ENCODE results near the gene RTCB. TPM values are rescaled to one million over a fixed set of nuclear protein-coding genes. Genes with fewer than 3 reads are reported as not detected.

RTCB gene
- total RNA-seq, 2 donors from 2014 or later = 40.6 to 50.3 TPM

DNA sequence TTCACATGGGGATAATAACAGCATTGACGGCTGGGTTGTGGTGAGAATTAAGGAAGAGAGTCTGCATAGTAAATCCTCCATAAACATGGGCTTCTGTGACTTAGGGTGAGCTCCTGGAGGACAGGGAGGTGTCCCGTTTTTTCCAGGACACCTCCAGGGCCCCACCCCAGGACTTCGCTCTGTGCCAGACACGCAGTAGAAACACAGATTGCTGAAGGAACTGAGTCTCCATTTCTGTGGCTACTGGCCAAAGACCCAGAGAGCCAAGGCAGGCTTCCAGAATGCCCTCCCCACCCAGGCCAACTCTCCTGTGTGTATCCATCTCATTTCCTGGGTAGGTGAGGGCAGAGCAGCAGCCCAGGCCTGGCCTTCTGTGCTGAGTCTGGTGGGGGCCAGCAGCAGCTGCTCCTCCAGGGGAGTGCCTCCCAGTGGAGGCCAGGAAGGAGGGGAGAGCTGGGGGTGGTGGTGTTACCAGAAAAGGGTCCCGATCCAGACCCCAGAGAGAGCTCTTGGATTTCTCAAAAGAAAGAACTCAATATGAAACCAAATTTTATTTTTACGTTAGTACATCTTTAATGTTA, 63.9 kb downstream of the RTCB start:
- DNase-seq (no peak), ATAC-seq (no peak)
- intact Hi-C loops (cut with DNase I) = no loop called here

DNA sequence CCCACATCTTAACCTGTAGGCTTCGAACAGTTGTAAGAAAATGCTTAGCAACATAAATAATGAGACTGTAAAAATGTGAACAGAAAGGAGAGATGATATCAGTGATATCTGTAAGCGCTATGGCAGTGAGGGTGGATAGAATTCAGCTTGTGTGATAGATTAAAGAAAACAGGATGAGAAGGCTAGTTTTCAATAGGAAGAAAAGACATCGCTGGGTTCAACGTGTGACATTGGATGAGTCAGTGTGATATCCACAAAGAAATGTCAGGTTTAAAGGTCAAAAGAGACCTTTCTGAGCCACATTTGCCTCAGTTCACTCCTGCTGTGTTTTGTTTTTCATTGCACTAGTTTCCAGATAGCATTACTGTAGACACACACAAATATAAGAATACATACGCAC, 68.1 kb downstream of the RTCB start:
- intact Hi-C loops (cut with DNase I) = no loop called here
- no peak for DNase-seq
- no peak for ATAC-seq

DNA sequence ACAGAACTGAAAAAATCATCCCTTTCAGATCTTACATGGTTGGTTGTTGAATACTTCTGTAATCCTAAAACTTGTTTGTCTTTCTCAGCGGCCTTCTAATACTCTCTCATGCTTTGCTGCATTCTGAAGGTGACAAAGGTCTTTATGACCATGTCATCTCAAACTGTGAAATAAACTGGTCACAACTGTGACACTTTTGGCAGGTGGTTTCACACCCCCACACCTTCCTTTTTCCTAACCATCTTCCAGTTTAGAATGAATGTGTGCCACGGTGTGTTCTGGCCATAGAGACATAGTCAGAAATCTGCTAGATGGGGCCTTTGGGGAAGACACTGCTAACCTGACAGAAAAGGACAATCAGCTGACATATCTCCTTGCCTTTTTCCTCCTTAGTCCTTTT, 69.1 kb downstream of the RTCB start:
- intact Hi-C loops (cut with DNase I) = no loop called here
- ATAC-seq (no peak), DNase-seq (no peak)

DNA sequence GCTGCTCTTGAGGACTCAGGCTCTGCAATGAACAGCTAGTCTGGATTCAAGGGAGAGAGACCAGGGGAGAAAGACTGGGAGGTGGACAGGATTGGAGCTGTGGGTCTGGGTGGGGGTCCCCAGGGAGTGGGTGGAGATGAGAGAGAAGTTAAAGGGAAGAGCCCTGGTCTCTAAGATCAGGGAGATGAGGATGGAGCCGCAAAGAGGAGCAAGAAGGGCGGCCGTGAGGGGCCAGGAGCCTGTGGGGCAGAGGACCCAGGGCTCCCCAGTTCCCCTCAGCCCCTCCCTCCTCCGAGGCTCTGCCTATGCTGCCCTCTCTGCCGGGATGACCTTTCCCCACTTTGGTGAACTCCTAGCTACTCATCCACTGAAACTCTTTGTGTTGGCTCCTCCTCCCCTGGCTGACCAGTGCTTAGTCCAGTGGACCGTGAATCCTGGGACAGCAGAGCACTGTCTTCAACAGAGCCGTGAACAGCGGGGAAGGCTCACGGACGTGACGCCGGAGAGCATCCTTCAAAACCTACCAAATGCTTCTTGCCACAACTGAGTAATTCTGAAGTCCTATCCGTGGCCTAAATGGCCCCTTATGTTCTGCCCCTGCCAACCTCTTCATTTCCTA, 70.8 kb downstream of the RTCB start:
- DNase-seq (no peak), ATAC-seq (no peak)
- intact Hi-C loops (cut with DNase I) = no loop called here

DNA sequence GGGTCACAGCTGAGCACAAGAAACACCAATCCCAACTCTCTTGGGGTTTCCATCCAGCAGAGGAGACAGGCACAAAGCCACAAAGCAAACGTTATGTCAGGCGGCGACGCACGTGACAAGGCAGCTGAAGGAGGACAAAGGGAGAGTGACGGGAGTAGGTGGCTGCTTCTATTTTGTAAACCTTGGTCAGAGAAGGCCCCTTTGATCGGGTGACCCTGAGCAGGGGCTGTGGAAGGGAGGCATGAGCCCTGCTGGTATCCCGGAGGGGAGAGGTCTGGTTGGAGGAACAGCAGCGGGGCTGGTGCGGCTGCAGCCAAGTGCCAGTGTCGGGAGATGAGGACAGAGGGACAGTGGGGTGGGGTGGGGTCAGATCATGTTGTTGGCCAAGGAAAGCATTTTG, 71.6 kb downstream of the RTCB start:
- no peak for ATAC-seq
- no peak for DNase-seq
- intact Hi-C loops (cut with DNase I) = no loop called here

DNA sequence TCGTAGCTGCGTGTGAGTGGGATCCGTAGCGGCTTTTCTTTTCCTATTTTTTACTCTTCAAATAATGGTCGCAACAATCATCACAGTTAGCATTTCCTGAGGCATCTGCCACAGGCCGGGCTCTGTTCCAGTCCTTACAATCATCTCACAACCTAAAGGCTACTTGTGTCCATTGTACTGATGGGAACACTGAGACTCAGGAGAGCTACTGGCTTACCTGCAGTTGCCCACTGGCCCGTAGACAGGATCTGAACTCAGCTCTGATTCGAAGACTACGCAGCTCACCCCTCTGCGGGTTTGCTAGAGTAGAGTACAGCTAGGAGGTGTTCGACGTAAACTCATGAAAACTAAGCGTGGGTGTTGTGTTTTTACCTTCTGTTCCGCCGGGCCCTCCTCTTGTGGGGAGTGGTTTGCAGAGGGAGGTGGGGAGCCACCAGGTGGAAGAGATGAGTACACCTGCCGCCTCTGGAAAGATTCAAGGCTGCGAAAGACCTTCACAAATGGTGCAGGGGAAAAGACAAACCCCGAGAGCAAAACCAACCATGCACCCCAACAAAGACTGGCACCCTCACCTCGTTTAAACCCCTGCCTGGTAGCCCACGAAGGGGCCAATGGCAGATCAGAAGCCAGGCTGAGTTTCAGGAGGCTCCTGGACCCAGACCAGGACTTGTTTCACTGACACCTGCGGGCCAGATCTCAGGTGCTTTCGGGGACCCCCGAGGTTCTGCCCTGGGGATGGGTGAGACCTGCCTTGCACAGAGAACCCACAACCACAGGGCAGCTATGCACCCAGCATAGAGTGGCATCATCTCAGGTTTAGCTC, 72.6 kb downstream of the RTCB start:
- no peak for DNase-seq
- ATAC-seq = no peak
- intact Hi-C loops (cut with DNase I) = no loop called here

DNA sequence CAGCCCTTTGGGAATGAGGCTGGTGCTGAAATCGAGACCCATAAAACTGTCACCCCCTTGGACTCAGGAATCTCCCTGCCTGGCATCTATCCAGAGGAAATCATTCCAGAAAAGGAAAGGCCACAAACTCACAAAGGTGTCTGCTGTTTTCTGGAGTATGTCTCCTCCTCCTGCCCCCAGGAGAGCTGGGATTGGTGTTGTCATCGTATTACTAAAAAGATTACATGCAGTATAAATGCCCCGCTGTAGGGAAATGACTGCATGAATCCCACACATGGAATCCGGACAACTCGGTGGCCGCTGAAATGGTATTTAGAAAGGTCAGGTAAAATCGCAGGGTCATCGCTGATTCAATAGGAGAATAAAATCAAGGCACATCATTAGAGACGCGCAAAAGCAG, 73.3 kb downstream of the RTCB start:
- DNase-seq (no peak), ATAC-seq (no peak)
- intact Hi-C loops (cut with DNase I) = no loop called here

Other genes starting within 250 kb of the RTCB start
- under 1 TPM in 1 of 2 donors, not detected in 1; 0.12 TPM for gene RFPL2, start 207.2 kb downstream of the RTCB start, total RNA-seq
- gene SLC5A4, start 156.9 kb downstream of the RTCB start, total RNA-seq = under 1 TPM in 1 of 2 donors, not detected in 1; 0.31 TPM
- not detected for gene RFPL3, start 54.4 kb downstream of the RTCB start, total RNA-seq
- gene BPIFC, start 52.2 kb upstream of the RTCB start, total RNA-seq = not detected
- gene FBXO7, start 62.6 kb upstream of the RTCB start, total RNA-seq = 10 to 100 TPM; 40.0 to 48.4 TPM

Data from left cardiac atrium (tissue), 4 donors.